H1 (cell line): ENCODE results near the gene ADGRL3. TPM values are rescaled to one million over a fixed set of nuclear protein-coding genes. Genes with fewer than 3 reads are reported as not detected.

Source experiments
- CTCF ChIA-PET: fragments of 300-600 bp; sonication (Branson Sonifier 250); formaldehyde crosslinking; loops from one replicate; lab custom pipeline; 2021; ENCODE audit not compliant: partially characterized antibody; lab: Charles Lee
- POLR2A ChIA-PET: fragments of 300-600 bp; sonication (Branson Sonifier 250); formaldehyde crosslinking; loops from one replicate; lab custom pipeline; 2021; ENCODE audit warnings: inconsistent platforms; ENCODE audit not compliant: partially characterized antibody; lab: Charles Lee
- DNase-seq, 2 experiments: peaks; one replicate each; pipeline versions ENCODE4 v3.0.0 to v3.0.0-alpha.2; 2010 to 2022; ENCODE audit warnings: low spot score in 2 of 2, low read depth in 1 of 2, mixed read lengths in 1 of 2
- FAIRE-seq: peaks from 2 replicates; lab custom pipeline; 2011; peaks lifted over from hg19 to GRCh38; lab: Jason Lieb, UNC
- H2AFZ ChIP-seq: 2 replicates; pipeline ENCODE4 v1.8.1; 2012; ENCODE audit warnings: low read length, inconsistent platforms
- H2AK5ac ChIP-seq: 2 replicates; pipeline ENCODE4 v1.6.1; 2013; ENCODE audit warnings: low read depth, low read length
- H2BK120ac ChIP-seq: replicated peaks from 2 replicates; pipeline ENCODE3; 2013; ENCODE audit warnings: low read depth, low read length, inconsistent platforms
- H2BK12ac ChIP-seq: 2 replicates; pipeline ENCODE4 v1.6.1; 2013; ENCODE audit warnings: low read depth, low read length
- H2BK15ac ChIP-seq: 2 replicates; pipeline ENCODE4 v1.6.1; 2013; ENCODE audit warnings: low read length
- H2BK20ac ChIP-seq: 2 replicates; pipeline ENCODE4 v1.6.1; 2013; ENCODE audit warnings: low read length
- H2BK5ac ChIP-seq: 2 replicates; pipeline ENCODE4 v1.6.1; 2013; ENCODE audit warnings: low read depth, low read length
- H3K14ac ChIP-seq: 2 replicates; pipeline ENCODE4 v1.6.1; 2013; ENCODE audit warnings: inconsistent platforms; ENCODE audit not compliant: insufficient read length
- H3K18ac ChIP-seq: 2 replicates; pipeline ENCODE4 v1.6.1; 2013; ENCODE audit warnings: low read length; ENCODE audit errors: extremely low read depth
- H3K23ac ChIP-seq: 2 replicates; pipeline ENCODE4 v1.6.1; 2013; ENCODE audit warnings: inconsistent platforms; ENCODE audit not compliant: insufficient read length
- H3K23me2 ChIP-seq: 2 replicates; pipeline ENCODE4 v1.6.1; 2013; ENCODE audit warnings: low read depth, low read length
- H3K27ac ChIP-seq: 2 replicates; pipeline ENCODE4 v1.6.1; 2011; ENCODE audit warnings: low read depth, low read length, inconsistent platforms
- H3K27me3 ChIP-seq, 4 experiments: replicated peaks in 1 of 4; 1 replicate in 1 of 4; 2 replicates in 3 of 4; pipeline versions ENCODE4 v1.6.1 to v1.8.1; 2011 to 2013; ENCODE audit warnings: low read length in 3 of 4, mild to moderate bottlenecking in 3 of 4, inconsistent platforms in 2 of 4, mixed read lengths in 2 of 4, moderate library complexity in 1 of 4; ENCODE audit not compliant: control insufficient read depth in 3 of 4, insufficient read depth in 3 of 4; ENCODE audit errors: extremely low read depth in 1 of 4
- H3K36me3 ChIP-seq, 4 experiments: 2 replicates each; pipeline versions ENCODE4 v1.6.1 to v1.8.1; 2011 to 2013; ENCODE audit warnings: mild to moderate bottlenecking in 4 of 4, low read length in 3 of 4, moderate library complexity in 2 of 4, control low read depth in 1 of 4, inconsistent platforms in 1 of 4; ENCODE audit not compliant: insufficient read depth in 4 of 4, control insufficient read depth in 2 of 4
- H3K4ac ChIP-seq: replicated peaks from 2 replicates; pipeline ENCODE3; 2013; ENCODE audit warnings: low read length, low read depth, mixed read lengths, inconsistent platforms; ENCODE audit not compliant: insufficient read length
- H3K4me1 ChIP-seq, 4 experiments: replicated peaks in 1 of 4; 1 replicate in 1 of 4; 2 replicates in 3 of 4; pipeline versions ENCODE4 v1.6.1 to v1.8.1; 2011 to 2013; ENCODE audit warnings: low read length in 3 of 4, inconsistent platforms in 2 of 4, mixed read lengths in 1 of 4; ENCODE audit not compliant: insufficient read depth in 4 of 4, control insufficient read depth in 3 of 4
- H3K4me2 ChIP-seq, 2 experiments: 2 replicates each; pipeline versions ENCODE4 v1.6.1 to v1.8.1; 2011 to 2013; ENCODE audit warnings: low read depth in 2 of 2, low read length in 2 of 2, control low read depth in 1 of 2, inconsistent platforms in 1 of 2, mild to moderate bottlenecking in 1 of 2; ENCODE audit not compliant: insufficient read depth in 1 of 2
- H3K4me3 ChIP-seq, 4 experiments: fragments of 200-600, 300-600 bp in 1 of 4; sonication (generic), shearing (Covaris generic), sonication (Bioruptor Twin) in 1 of 4; 2 replicates each; pipeline versions ENCODE4 v1.5.1 to v1.8.1; 2011 to 2016; ENCODE audit warnings: low read length in 4 of 4, low read depth in 3 of 4, control low read depth in 2 of 4, inconsistent platforms in 2 of 4, mild to moderate bottlenecking in 2 of 4, mixed read lengths in 1 of 4, moderate library complexity in 1 of 4; ENCODE audit not compliant: insufficient read depth in 2 of 4; ENCODE audit errors: extremely low read depth in 1 of 4
- H3K56ac ChIP-seq: replicated peaks from 2 replicates; pipeline ENCODE3; 2013; ENCODE audit warnings: low read depth, mild to moderate bottlenecking, mixed read lengths, low read length, inconsistent platforms; ENCODE audit not compliant: insufficient read length
- H3K79me1 ChIP-seq: 2 replicates; pipeline ENCODE4 v1.6.1; 2013; ENCODE audit warnings: low read depth, low read length, control low read depth
- H3K79me2 ChIP-seq, 2 experiments: 2 replicates each; pipeline versions ENCODE4 v1.6.1 to v1.8.1; 2012 to 2013; ENCODE audit warnings: low read length in 2 of 2, mild to moderate bottlenecking in 2 of 2, inconsistent platforms in 1 of 2; ENCODE audit not compliant: insufficient read depth in 2 of 2, control insufficient read depth in 1 of 2
- H3K9ac ChIP-seq, 4 experiments: replicated peaks in 1 of 4; 1 replicate in 1 of 4; 2 replicates in 3 of 4; pipeline versions ENCODE4 v1.6.1 to v1.8.1; 2011 to 2013; ENCODE audit warnings: low read depth in 3 of 4, low read length in 3 of 4, control low read depth in 2 of 4, mild to moderate bottlenecking in 2 of 4, moderate library complexity in 2 of 4, inconsistent platforms in 1 of 4; ENCODE audit errors: extremely low read depth in 1 of 4
- H3K9me3 ChIP-seq, 2 experiments: 2 replicates each; pipeline versions ENCODE4 v1.6.1 to v1.8.1; 2012 to 2013; ENCODE audit warnings: mild to moderate bottlenecking in 2 of 2, moderate library complexity in 2 of 2, control low read depth in 1 of 2, inconsistent platforms in 1 of 2, low read depth in 1 of 2, low read length in 1 of 2, mixed read lengths in 1 of 2; ENCODE audit not compliant: insufficient read depth in 2 of 2
- H4K20me1 ChIP-seq, 2 experiments: replicated peaks in 1 of 2; 2 replicates each; pipeline versions ENCODE3 to v1.8.1; 2011 to 2013; ENCODE audit warnings: inconsistent platforms in 2 of 2, low read length in 2 of 2, mild to moderate bottlenecking in 1 of 2; ENCODE audit not compliant: insufficient read depth in 2 of 2, control insufficient read depth in 1 of 2
- H4K5ac ChIP-seq: 2 replicates; pipeline ENCODE4 v1.6.1; 2013; ENCODE audit warnings: low read length, low read depth, mixed read lengths, inconsistent platforms; ENCODE audit not compliant: insufficient read length
- H4K8ac ChIP-seq: 2 replicates; pipeline ENCODE4 v1.8.0; 2013; ENCODE audit warnings: mild to moderate bottlenecking, moderate library complexity, low read length, inconsistent platforms; ENCODE audit not compliant: insufficient read depth; ENCODE audit errors: extremely low read depth
- H4K91ac ChIP-seq: replicated peaks from 2 replicates; pipeline ENCODE3; 2013; ENCODE audit warnings: low read length, mixed read lengths, inconsistent platforms; ENCODE audit not compliant: insufficient read length
- BCL11A ChIP-seq, 2 experiments: IDR thresholded peaks; one replicate each; pipeline ENCODE4 v1.6.1; 2011; ENCODE audit warnings: low read depth in 2 of 2, low read length in 2 of 2, mild to moderate bottlenecking in 2 of 2
- CEBPB ChIP-seq: IDR thresholded peaks from 2 replicates; pipeline ENCODE4 v1.6.1; 2012; ENCODE audit warnings: low read depth, low read length
- GTF2F1 ChIP-seq: IDR thresholded peaks from 2 replicates; pipeline ENCODE4 v1.6.1; 2012; ENCODE audit warnings: low read depth, low read length, improper control_type of control experiment, borderline replicate concordance
- NRF1 ChIP-seq: IDR thresholded peaks from 2 replicates; pipeline ENCODE4 v1.6.1; 2011; ENCODE audit warnings: mild to moderate bottlenecking, low read depth, low read length, improper control_type of control experiment
- POU5F1 ChIP-seq: IDR thresholded peaks from 2 replicates; pipeline ENCODE4 v1.6.1; 2011; ENCODE audit warnings: low read depth, mild to moderate bottlenecking, low read length, moderate library complexity
- RAD21 ChIP-seq, 2 experiments: IDR thresholded peaks in 1 of 2; conservative IDR thresholded peaks in 1 of 2; 2 replicates each; pipeline ENCODE4 v1.6.1; 2011; ENCODE audit warnings: low read depth in 2 of 2, low read length in 2 of 2, improper control_type of control experiment in 1 of 2, inconsistent platforms in 1 of 2, mild to moderate bottlenecking in 1 of 2, moderate library complexity in 1 of 2
- RBBP5 ChIP-seq: IDR thresholded peaks from 2 replicates; pipeline ENCODE4 v1.7.1; 2012; ENCODE audit warnings: low read depth, mild to moderate bottlenecking, inconsistent platforms, low read length, moderate library complexity, borderline replicate concordance
- TBP ChIP-seq: IDR thresholded peaks from 2 replicates; pipeline ENCODE4 v1.6.1; 2011; ENCODE audit warnings: low read depth, low read length, improper control_type of control experiment
- WGBS, 2 experiments: shearing (Covaris generic) in 1 of 2; methylation state at CpG; one replicate each; pipeline versions ENCODE4 v1.1.6 to v1.1.7; 2013 to 2015; ENCODE audit warnings: low lambda C conversion rate in 2 of 2, mixed read lengths in 2 of 2, inconsistent platforms in 1 of 2, low coverage in 1 of 2, missing lambda C conversion rate in 1 of 2; ENCODE audit not compliant: insufficient replicate concordance in 2 of 2, insufficient coverage in 1 of 2, insufficient read length in 1 of 2; ENCODE audit errors: extremely low coverage in 1 of 2, missing lambda C conversion rate in 1 of 2; 5-methylcytosine and 5-hydroxymethylcytosine counted together
- polyA plus RNA-seq, 7 experiments: library from polyadenylated mRNA; depleted of rRNA in 3 of 7; stranded (reverse) in 5 of 7; unstranded in 2 of 7; fragments of >200 nt in 5 of 7; fragments of 200-250 nt in 2 of 7; gene quantifications; 1 replicate in 5 of 7; 2 replicates in 1 of 7; 4 replicates in 1 of 7; pipeline versions ENCODE4 v1.2.1 to v1.2.3, GENCODE V29; 2011 to 2013; ENCODE audit warnings: missing spikeins in 2 of 7, mixed read lengths in 2 of 7
- total RNA-seq: library from RNA; stranded (reverse); fragmentation: NEBNext Ultra II Directional; extraction: Animal tissue kit (Norgen Biotek cat#: 25700); gene quantifications from 2 replicates; pipeline ENCODE4 v1.2.1, GENCODE V29; 2021

ADGRL3 gene
- total and polyA plus RNA-seq, 2 of the 8 experiments (the other 6 are each of a cell fraction or from before 2014, with no cell fraction given): 6.6 to 13.0 TPM

DNA sequence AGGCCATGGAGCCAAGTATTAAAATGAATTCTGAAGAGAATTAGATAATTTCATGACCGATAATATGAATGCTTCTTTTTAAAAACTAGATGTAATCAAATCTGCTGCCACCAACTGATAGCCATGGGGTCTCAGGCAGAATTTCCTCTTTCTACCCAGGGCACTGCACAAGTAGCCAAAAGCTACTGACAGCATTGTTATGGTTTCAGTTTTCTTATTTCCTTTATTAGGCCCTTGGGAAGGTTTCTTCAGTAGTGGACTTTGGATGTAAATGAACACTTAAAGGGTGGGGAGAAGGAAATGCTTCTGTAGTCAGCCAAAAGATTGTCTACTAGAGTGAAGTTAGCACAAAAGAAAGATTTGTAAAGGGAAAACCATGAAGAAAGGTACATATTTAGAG, 686.0 kb downstream of the ADGRL3 start:
- Histone ChIP-seq H3K18ac (no peak overlapping the region), H3K4me1 (peaks cover 0 to 6% (median 1%) of the 10 kb centered on the region in 4 experiments; a peak in 2 of 7 replicates), H2BK20ac (no peak overlapping the region), H3K4me2 (no peak overlapping the region), H3K27me3 (no peaks in the 10 kb centered on the region), H2BK120ac (no peak overlapping the region), H3K14ac (no peak overlapping the region), H3K27ac (no peak overlapping the region), H4K8ac (no peak overlapping the region), H3K4me3 (no peak overlapping the region), H3K36me3 (no peaks in the 10 kb centered on the region), H2BK5ac (no peak overlapping the region), H4K91ac (no peak overlapping the region), H2BK12ac (no peak overlapping the region), H3K56ac (no peak overlapping the region), H4K5ac (no peak overlapping the region), H2AK5ac (no peak overlapping the region), H3K4ac (no peak overlapping the region), H2AFZ (no peak overlapping the region), H2BK15ac (no peak overlapping the region), H4K20me1 (no peaks in the 10 kb centered on the region), H3K23ac (no peak overlapping the region), H3K23me2 (no peaks in the 10 kb centered on the region), H3K79me1 (no peaks in the 10 kb centered on the region), H3K9me3 (no peaks in the 10 kb centered on the region), H3K9ac (no peak overlapping the region), H3K79me2 (no peaks in the 10 kb centered on the region)
- POLR2A ChIA-PET: no interaction called here
- no peak for FAIRE-seq
- no peak for TF ChIP-seq CEBPB
- TF ChIP-seq BCL11A (IDR thresholded peaks at IDR 0.05; ENCODE audit: low read depth in 2 of 2, low read length in 2 of 2): no peak
- TF ChIP-seq POU5F1: no peak
- TF ChIP-seq RAD21 (IDR thresholded peaks at IDR 0.05 in 1 of 2, conservative IDR thresholded peaks at IDR 0.05 in 1 of 2; ENCODE audit: low read depth in 2 of 2, low read length in 2 of 2): no peak
- no peak for TF ChIP-seq RBBP5
- no peak for TF ChIP-seq NRF1
- no peak for TF ChIP-seq GTF2F1
- TF ChIP-seq TBP: no peak
- 94% methylated on average over 1 of the region's 1 CpG; no CpG with 5 or more reads in 1 of the 2 experiments for WGBS, 2 experiments
- DNase-seq: no peak
- CTCF ChIA-PET: no interaction called here
